Large intestine (tissue), 3 donors: ENCODE data around the gene SPPL2B. TPM values are rescaled to one million over a fixed set of nuclear protein-coding genes. Genes with fewer than 3 reads are reported as not detected.

Experiments
- DNase-seq, 2 donors: peaks; one replicate each; pipeline versions ENCODE4 v3.0.0 to v3.0.0-alpha.2; 2013
- H3K27ac ChIP-seq: one replicate; pipeline ENCODE4 v1.5.1; 2013; ENCODE audit warnings: low read length
- H3K27me3 ChIP-seq: 2 replicates; pipeline ENCODE4 v1.6.1; 2013; ENCODE audit warnings: low read length; ENCODE audit not compliant: control insufficient read depth, insufficient read depth
- H3K36me3 ChIP-seq: 2 replicates; pipeline ENCODE4 v1.6.1; 2013; ENCODE audit warnings: low read length; ENCODE audit not compliant: control insufficient read depth, insufficient read depth
- H3K4me1 ChIP-seq: one replicate; pipeline ENCODE4 v1.6.1; 2013; ENCODE audit warnings: low read length; ENCODE audit not compliant: control insufficient read depth, insufficient read depth
- H3K4me3 ChIP-seq: one replicate; pipeline ENCODE4 v1.5.1; 2013; ENCODE audit warnings: low read length
- H3K9me3 ChIP-seq: one replicate; pipeline ENCODE4 v1.6.1; 2013; ENCODE audit warnings: mild to moderate bottlenecking, low read depth, low read length, moderate library complexity; ENCODE audit not compliant: control insufficient read depth
- WGBS: methylation state at CpG from one replicate; pipeline ENCODE4 v1.1.5; 2013; ENCODE audit warnings: low lambda C conversion rate; ENCODE audit not compliant: insufficient coverage; 5-methylcytosine and 5-hydroxymethylcytosine counted together
- polyA plus RNA-seq: library from polyadenylated mRNA; unstranded; fragments of 120-200 nt; gene quantifications from one replicate; pipeline ENCODE4 v1.2.1, GENCODE V29; 2013

The SPPL2B gene
- polyA plus RNA-seq, 1 donor, result 112 TPM

DNA sequence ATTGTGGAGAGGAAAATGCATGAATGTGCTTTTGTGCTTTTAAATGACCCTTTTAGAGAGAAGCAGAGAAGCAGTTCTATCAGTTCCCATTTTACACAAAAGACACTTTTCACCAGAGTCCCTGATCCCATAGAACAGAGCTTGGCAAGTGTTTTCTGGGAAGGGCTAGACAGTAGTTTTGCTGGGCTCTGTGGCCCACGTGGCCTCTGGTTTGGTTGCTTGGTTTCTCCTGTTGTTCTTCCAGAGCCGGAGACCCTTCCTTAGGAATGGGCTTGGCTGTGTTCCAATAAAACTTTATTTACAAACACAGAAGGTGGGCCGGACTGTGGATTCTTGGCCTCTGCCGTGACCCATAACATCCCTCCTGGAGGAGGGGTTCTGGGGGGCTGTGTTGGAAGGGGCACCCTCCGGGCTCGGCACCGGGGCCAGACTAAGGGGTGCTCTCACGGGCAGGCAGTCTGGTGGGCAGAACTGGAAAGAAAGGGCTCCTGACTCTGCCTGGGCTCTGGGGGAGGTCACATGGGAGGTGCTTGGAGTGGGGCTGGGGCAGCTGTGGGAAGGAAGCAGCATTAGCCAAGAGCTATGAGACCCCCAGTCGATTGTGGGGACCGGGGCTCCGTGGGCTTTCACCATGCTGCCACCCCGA is 3.2 kb downstream of the SPPL2B start:
- Histone ChIP-seq H3K9me3 (peaks cover 8% of the 10 kb centered on the region), H3K4me3 (peak overlapping the region; percentile 16), H3K36me3 (peaks cover 6% of the 10 kb centered on the region), H3K4me1 (peaks cover 46% of the 10 kb centered on the region), H3K27ac (peak overlapping the region; percentile 97), H3K27me3 (no peaks in the 10 kb centered on the region)
- no CpG with 5 or more reads among the region's 12 CpGs for WGBS
- no peak for DNase-seq

DNA sequence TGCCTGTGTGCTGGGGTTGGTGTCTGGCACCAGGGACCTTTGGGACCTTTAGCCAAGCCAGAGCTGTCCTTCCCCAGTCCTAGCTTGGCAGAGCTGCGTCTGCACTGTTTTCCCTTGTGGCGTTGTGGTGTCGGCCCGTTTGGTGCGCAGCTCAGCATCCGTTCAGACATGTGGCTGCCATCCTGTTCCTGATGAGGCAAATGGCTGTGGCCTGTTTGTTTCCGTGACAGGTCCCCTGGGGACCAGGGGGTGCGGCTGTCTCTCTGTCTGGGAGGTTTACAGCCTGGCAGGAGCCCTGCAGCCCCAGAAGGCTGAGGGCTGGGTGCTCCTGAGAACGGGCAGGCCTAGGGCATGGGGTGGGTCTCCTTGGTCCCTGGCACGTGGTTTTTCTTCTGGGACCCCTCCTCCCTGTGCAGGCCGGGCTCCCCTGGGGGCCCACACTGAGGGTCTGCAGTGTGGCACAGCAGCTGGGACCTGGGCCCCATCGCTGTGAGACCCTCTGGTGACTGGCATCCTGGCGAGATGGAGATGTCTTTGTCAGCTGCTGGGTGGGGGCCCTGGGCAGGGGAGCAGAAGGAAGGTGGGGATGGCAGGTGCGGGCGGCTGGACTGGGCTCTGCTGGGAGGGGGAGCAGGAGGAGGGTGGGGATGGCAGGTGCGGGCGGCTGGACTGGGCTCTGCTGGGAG is 4.0 kb downstream of the SPPL2B start:
- Histone ChIP-seq H3K27ac (peak overlapping the region; percentile 97), H3K4me3 (no peak overlapping the region), H3K4me1 (peaks cover 49% of the 10 kb centered on the region), H3K9me3 (peaks cover 8% of the 10 kb centered on the region), H3K27me3 (no peaks in the 10 kb centered on the region), H3K36me3 (peaks cover 9% of the 10 kb centered on the region)
- DNase-seq, result peak; percentile 43 to 66
- no CpG with 5 or more reads among the region's 17 CpGs for WGBS

DNA sequence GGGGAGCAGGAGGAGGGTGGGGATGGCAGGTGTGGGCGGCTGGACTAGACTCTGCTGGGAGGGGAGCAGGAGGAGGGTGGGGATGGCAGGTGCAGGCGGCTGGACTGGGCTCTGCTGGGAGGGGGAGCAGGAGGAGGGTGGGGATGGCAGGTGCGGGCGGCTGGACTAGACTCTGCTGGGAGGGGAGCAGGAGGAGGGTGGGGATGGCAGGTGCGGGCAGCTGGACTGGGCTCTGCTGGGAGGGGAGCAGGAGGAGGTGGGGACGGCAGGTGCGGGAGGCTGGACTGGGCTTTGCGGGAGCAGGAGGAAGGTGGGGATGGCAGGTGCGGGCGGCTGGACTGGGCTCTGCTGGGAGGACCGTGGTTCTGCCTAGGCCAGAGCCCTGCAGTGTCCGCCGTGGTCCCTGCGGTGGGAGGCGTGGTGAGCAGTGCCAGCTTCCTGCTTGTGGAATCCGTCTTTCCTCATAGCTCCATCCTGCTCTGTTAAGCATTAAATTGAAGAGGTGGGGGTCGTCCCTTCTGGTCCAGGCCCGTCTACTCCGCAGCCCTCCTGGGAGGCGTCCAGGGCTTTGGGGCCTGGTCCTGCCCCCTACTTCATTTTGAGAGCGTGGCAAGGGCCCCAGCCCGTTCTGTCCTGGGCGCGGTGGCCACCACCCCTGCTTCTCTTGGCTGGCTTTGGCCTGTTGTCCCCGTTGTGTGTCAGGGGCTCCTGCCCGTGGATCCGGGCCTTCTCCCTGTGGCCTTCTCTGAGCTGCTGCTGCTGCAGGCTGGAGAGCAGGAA is 4.7 kb downstream of the SPPL2B start:
- DNase-seq, result peak; percentile 66 to 88
- peak overlapping the region; percentile 97 for H3K27ac ChIP-seq
- no peak overlapping the region for H3K4me3 ChIP-seq
- H3K27me3 ChIP-seq, result no peaks in the 10 kb centered on the region
- H3K9me3 ChIP-seq, result peaks cover 8% of the 10 kb centered on the region
- H3K36me3 ChIP-seq, result peaks cover 14% of the 10 kb centered on the region
- WGBS, result no CpG with 5 or more reads among the region's 27 CpGs
- H3K4me1 ChIP-seq, result peaks cover 49% of the 10 kb centered on the region

DNA sequence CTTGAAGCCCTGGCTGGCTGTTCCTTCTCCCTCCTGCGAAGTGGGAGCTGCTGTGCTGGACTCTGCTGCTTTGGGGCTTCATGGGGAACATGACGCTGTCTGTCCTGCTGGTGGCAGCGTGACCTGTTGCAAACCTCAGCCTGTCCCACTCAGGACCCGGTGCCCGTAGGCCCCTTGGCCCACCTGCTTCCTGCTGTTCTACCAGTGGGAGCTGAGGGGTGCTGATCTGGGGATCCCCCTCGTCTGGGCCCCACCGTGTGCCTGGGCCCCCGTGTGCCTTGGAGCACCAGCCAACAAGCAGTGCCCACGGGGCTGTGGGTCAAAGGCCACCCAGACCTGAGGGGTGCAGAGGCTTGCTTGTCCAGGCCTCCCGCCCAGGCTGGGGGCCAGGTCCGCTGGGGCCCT is 5.3 kb downstream of the SPPL2B start:
- Histone ChIP-seq H3K4me1 (peaks cover 49% of the 10 kb centered on the region), H3K27me3 (no peaks in the 10 kb centered on the region), H3K4me3 (no peak overlapping the region), H3K36me3 (peaks cover 20% of the 10 kb centered on the region), H3K9me3 (peaks cover 8% of the 10 kb centered on the region), H3K27ac (peak overlapping the region; percentile 91)
- DNase-seq, result peak; percentile 27 to 62
- no CpG with 5 or more reads among the region's 11 CpGs for WGBS

DNA sequence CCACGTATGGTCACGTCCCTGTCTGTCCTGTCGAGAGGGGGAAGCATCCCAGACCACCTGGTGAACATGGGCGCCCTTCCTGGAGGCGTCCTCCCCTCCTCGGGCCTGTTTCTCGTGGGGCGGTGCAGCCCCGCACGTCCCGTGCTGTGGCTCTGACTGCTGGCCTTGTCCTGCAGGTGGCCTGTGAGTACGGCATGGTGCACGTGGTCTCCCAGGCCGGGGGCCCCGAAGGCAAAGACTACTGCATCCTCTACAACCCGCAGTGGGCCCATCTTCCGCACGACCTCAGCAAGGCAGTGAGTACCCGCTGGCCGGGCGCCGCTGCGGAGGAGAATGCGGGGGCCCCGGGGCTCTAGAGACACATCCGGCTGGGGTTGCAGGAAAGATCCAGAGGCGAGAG is 5.9 kb downstream of the SPPL2B start:
- peaks cover 8% of the 10 kb centered on the region for H3K9me3 ChIP-seq
- peaks cover 26% of the 10 kb centered on the region for H3K36me3 ChIP-seq
- H3K4me1 ChIP-seq, result peaks cover 49% of the 10 kb centered on the region
- no peak for DNase-seq
- H3K27ac ChIP-seq, result peak overlapping the region; percentile 91
- no CpG with 5 or more reads among the region's 27 CpGs for WGBS
- no peak overlapping the region for H3K4me3 ChIP-seq
- no peaks in the 10 kb centered on the region for H3K27me3 ChIP-seq

DNA sequence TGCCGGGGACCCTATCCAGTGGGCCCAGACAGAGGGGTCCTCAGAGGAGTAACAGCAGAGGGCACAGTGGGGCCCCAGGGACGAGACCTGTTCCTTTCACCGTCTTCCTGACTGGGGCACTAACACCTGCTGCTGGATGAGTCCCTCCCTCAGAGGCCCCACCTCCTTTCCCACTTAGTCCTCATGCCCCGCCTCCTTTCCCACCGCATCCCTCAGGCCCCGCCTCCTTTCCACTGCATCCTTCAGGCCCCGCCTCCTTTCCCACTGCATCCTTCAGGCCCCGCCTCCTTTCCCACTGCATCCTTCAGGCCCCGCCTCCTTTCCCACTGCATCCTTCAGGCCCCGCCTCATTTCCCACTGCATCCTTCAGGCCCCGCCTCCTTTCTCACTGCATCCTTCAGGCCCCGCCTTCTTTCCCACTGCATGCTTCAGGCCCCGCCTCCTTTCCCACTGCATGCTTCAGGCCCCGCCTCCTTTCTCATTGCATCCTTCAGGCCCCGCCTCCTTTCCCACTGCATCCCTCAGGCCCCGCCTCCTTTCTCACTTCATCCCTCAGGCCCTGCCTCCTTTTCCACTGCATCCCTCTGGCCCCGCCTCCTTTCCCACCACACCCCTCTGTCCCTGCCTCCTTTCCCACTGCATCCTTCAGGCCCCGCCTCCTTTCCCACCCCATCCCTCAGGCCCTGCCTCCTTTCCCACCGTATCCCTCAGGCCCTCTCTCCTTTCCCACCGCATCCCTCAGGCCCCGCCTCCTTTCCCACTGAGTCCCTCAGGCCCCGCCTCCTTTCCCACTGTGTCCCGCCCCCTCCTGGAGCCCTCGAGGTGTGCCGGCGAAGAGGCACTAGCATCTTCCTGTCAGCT is 6.7 kb downstream of the SPPL2B start:
- no peak overlapping the region for H3K4me3 ChIP-seq
- H3K36me3 ChIP-seq, result peaks cover 32% of the 10 kb centered on the region
- H3K27ac ChIP-seq, result no peak overlapping the region
- H3K27me3 ChIP-seq, result no peaks in the 10 kb centered on the region
- no peak for DNase-seq
- peaks cover 43% of the 10 kb centered on the region for H3K4me1 ChIP-seq
- WGBS, result 95% methylated on average over 3 of the region's 26 CpGs
- H3K9me3 ChIP-seq, result peaks cover 8% of the 10 kb centered on the region

DNA sequence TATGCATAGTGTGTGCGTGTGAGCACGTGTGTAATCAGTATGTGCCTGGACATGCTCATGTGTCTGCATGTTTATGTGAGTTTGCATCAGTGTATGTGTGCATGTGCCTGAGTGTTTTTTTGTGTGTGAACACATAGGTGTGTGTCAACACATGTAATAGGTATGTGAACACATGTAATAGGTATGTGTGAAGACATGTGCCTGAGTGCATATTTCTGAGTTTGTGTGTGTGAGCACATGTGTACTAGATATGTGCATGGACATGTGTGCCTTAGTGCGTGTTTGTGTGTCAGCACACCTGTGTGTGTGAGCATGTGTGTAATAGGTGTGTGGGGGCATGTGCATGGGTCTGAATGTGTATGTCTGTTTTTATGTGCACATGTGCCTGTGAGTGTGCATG is 7.4 kb downstream of the SPPL2B start:
- Histone ChIP-seq H3K27ac (no peak overlapping the region), H3K27me3 (no peaks in the 10 kb centered on the region), H3K4me3 (no peak overlapping the region), H3K36me3 (peaks cover 38% of the 10 kb centered on the region), H3K4me1 (peaks cover 39% of the 10 kb centered on the region), H3K9me3 (peaks cover 8% of the 10 kb centered on the region)
- no peak for DNase-seq
- no CpG with 5 or more reads among the region's 3 CpGs for WGBS

DNA sequence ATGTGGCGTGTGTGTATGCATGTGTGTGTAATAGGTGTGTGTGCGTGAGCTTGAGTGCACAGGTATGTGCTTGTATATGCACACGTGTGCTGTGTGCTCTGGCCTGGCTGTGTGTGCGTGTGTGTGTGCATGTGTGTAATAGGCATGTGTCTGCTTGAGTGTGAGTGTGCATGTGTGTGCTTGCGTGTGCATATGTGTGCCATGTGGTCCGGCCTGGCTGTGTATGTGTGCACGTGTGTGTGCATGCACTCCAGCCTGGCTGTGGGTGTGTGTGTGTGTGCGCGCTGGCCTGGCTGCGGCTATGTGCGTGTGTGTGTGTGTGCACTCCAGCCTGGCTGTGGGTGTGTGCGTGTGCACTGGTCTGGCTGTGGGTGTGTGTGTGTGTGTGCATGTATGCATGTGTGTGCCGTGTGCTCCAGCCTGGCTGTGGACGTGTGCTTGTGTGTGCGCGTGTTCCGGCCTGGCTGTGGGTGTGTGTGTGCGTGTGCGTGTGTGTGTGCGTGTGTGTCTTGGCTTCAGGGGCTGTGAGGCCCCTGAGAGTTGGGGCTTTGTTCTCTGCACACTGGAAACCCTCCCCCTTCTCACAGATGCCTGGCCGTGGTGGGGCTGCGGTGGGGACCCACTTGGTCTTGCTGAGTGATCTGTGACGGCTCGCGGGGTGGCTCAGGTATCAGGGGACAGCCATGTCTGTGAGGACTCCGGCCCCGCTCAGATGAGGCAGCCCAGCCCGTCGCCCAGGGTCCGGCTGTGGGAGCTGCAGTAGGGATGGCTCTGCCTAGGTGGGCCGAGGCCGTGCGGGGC is 8.2 kb downstream of the SPPL2B start:
- no peaks in the 10 kb centered on the region for H3K27me3 ChIP-seq
- peaks cover 47% of the 10 kb centered on the region for H3K36me3 ChIP-seq
- H3K4me1 ChIP-seq, result peaks cover 30% of the 10 kb centered on the region
- no peak overlapping the region for H3K4me3 ChIP-seq
- H3K9me3 ChIP-seq, result peaks cover 7% of the 10 kb centered on the region
- no peak for DNase-seq
- H3K27ac ChIP-seq, result peak overlapping the region; percentile 33
- WGBS, result no CpG with 5 or more reads among the region's 33 CpGs

DNA sequence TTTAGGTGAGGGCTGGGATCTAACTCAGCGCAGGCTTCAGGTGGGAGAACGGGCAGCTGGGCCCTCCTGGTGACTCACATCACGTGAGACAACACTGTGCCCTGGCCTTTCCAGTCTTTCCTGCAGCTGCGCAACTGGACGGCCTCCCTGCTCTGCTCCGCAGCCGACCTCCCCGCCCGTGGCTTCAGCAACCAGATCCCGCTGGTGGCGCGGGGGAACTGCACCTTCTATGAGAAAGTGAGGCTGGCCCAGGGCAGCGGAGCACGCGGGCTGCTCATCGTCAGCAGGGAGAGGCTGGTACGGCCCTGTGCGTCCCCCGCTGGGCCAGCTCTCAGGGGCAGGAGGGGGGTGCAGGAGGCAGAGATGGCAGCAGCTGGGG is 8.8 kb downstream of the SPPL2B start:
- peak; percentile 38 to 45 for DNase-seq
- peaks cover 25% of the 10 kb centered on the region for H3K4me1 ChIP-seq
- peaks cover 4% of the 10 kb centered on the region for H3K9me3 ChIP-seq
- no peaks in the 10 kb centered on the region for H3K27me3 ChIP-seq
- no peak overlapping the region for H3K4me3 ChIP-seq
- peak overlapping the region; percentile 33 for H3K27ac ChIP-seq
- no CpG with 5 or more reads among the region's 19 CpGs for WGBS
- H3K36me3 ChIP-seq, result peaks cover 52% of the 10 kb centered on the region
